SU-DHL-6 (cell line): ENCODE data around the gene FAM124A.

Source experiments
- EZH2phosphoT487 ChIP-seq: fragments of 200-600 bp; sonication (generic), shearing (Covaris generic); conservative IDR thresholded peaks from 2 replicates; pipeline ENCODE4 v1.6.1; 2018; ENCODE audit warnings: mild to moderate bottlenecking, antibody characterized with exemption, low read length, moderate library complexity, mixed read lengths
- TF ChIP-seq, protein P1 (sequence below): fragments of 200-600 bp; sonication (generic); IDR thresholded peaks from one replicate; pipeline ENCODE4 v1.5.1; 2017; ENCODE audit warnings: antibody characterized with exemption, mild to moderate bottlenecking, low read length, moderate library complexity; ENCODE audit not compliant: insufficient read depth, poor library complexity, severe bottlenecking

DNA sequence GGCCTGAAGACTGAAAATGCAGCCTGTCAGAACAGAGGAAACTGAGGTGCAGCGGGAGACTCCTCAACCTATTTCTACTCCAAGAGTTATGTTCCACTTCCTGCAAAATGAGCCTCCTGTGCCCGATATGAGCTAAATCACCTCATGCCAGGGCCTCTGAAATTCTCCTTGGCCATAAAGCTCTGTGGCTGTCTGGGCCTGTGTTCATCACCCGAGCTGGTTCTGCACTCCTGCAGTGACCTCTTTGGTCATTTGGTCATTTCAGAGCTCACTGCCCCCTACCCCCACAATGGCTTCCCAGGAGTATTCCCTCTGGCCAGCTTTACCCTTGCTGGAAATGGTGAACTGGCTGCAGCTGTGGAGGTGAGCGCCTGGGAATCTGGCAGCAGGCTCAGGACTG lies 65.6 kb downstream of the FAM124A start:
- TF ChIP-seq, protein P1, sequence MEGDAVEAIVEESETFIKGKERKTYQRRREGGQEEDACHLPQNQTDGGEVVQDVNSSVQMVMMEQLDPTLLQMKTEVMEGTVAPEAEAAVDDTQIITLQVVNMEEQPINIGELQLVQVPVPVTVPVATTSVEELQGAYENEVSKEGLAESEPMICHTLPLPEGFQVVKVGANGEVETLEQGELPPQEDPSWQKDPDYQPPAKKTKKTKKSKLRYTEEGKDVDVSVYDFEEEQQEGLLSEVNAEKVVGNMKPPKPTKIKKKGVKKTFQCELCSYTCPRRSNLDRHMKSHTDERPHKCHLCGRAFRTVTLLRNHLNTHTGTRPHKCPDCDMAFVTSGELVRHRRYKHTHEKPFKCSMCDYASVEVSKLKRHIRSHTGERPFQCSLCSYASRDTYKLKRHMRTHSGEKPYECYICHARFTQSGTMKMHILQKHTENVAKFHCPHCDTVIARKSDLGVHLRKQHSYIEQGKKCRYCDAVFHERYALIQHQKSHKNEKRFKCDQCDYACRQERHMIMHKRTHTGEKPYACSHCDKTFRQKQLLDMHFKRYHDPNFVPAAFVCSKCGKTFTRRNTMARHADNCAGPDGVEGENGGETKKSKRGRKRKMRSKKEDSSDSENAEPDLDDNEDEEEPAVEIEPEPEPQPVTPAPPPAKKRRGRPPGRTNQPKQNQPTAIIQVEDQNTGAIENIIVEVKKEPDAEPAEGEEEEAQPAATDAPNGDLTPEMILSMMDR: no peak
- TF ChIP-seq EZH2phosphoT487: no peak
